Measurements from ENCODE around the gene EOLA1. TPM values are rescaled to one million over a fixed set of nuclear protein-coding genes. Genes with fewer than 3 reads are reported as not detected.

EOLA1 gene
- total and polyA plus RNA-seq, 2 experiments from 2014 or later, result 2.5 to 3.3 TPM

GRCh38 chrX:149531599-149531998 lies 9.2 kb upstream of the EOLA1 start:
- no peaks in the 10 kb centered on the region for H3K79me2 ChIP-seq (replicated peaks; ENCODE audit: insufficient read depth)
- no peaks in the 10 kb centered on the region; the same call in 2 of the 3 replicates for H3K9me3 Mint-ChIP-seq
- no peak overlapping the region for H3K4me2 ChIP-seq
- no peaks in the 10 kb centered on the region for H3K9me2 ChIP-seq (ENCODE audit: insufficient read depth)
- H3K36me3 ChIP-seq (ENCODE audit: insufficient read depth), result no peaks in the 10 kb centered on the region
- H2AFZ ChIP-seq, result no peak overlapping the region
- H3K27ac ChIP-seq (ENCODE audit: low read depth), result no peak overlapping the region
- DNase-seq (ENCODE audit: low spot score) (no peak), ATAC-seq (no peak)
- peaks cover 3% of the 10 kb centered on the region for H3K27me3 Mint-ChIP-seq (ENCODE audit: insufficient read depth, low read depth, poor library complexity)
- peaks cover 5% of the 10 kb centered on the region; the same call in 2 of the 3 replicates for H3K36me3 Mint-ChIP-seq (ENCODE audit: low read depth)
- H4K20me1 ChIP-seq (replicated peaks; ENCODE audit: insufficient read depth), result no peaks in the 10 kb centered on the region
- no peak overlapping the region for H3K4me3 ChIP-seq
- H3F3A ChIP-seq (replicated peaks; ENCODE audit: low read depth), result no peaks in the 10 kb centered on the region
- H3K4me1 ChIP-seq (ENCODE audit: insufficient read depth), result no peaks in the 10 kb centered on the region
- H3K27me3 ChIP-seq (ENCODE audit: insufficient read depth), result no peaks in the 10 kb centered on the region
- H3K27ac Mint-ChIP-seq, result no peak overlapping the region
- peaks cover 6% of the 10 kb centered on the region; the same call in 2 of the 3 replicates for H3K4me1 Mint-ChIP-seq
- no peak for TF ChIP-seq POLR2AphosphoS5 (IDR thresholded peaks at IDR 0.05; ENCODE audit: low read depth)
- TF ChIP-seq CREB1 (CRISPR knock-in tag; IDR thresholded peaks at IDR 0.05; ENCODE audit: low read depth), result no peak
- TF ChIP-seq ETS1 (IDR thresholded peaks at IDR 0.05), result no peak
- TF ChIP-seq ZNF462 (CRISPR knock-in tag; IDR thresholded peaks at IDR 0.05), result no peak
- TF ChIP-seq NANOG (IDR thresholded peaks at IDR 0.05; ENCODE audit: borderline replicate concordance), result no peak
- TF ChIP-seq STAT1 (IDR thresholded peaks at IDR 0.05; ENCODE audit: unreplicated experiment), result no peak
- no peak for TF ChIP-seq REST (IDR thresholded peaks at IDR 0.05; ENCODE audit: unreplicated experiment)
- TF ChIP-seq ZNF114 (CRISPR knock-in tag; IDR thresholded peaks at IDR 0.05), result no peak
- no peak for TF ChIP-seq JUNB (IDR thresholded peaks at IDR 0.05; ENCODE audit: unreplicated experiment)
- no peak for TF ChIP-seq ZNF331 (CRISPR knock-in tag; IDR thresholded peaks at IDR 0.05; ENCODE audit: low read depth)
- no peak for TF ChIP-seq EZH2phosphoT487 (IDR thresholded peaks at IDR 0.05; ENCODE audit: unreplicated experiment)
- no peak for TF ChIP-seq CTCF (conservative IDR thresholded peaks at IDR 0.05; ENCODE audit: low read depth in 2 of 2)
- TF ChIP-seq EZH2 (IDR thresholded peaks at IDR 0.05; ENCODE audit: low read depth, unreplicated experiment), result no peak
- H3K4me3 Mint-ChIP-seq, result no peak overlapping the region

Data from GM23338 (cell line).